D341Med (cell line): ENCODE measurements around the gene LRRTM3.

Source experiments
- DNase-seq: peaks from one replicate; pipeline ENCODE4 v3.0.0; 2012; ENCODE audit warnings: low spot score

Gene LRRTM3

GRCh38 chr10:67022099-67022498, 96.3 kb downstream of the LRRTM3 start:
- no peak for DNase-seq

- DNase-seq, result no peak
Measured at GRCh38 chr10:67033878-67034277, 108.0 kb downstream of the LRRTM3 start.

DNA sequence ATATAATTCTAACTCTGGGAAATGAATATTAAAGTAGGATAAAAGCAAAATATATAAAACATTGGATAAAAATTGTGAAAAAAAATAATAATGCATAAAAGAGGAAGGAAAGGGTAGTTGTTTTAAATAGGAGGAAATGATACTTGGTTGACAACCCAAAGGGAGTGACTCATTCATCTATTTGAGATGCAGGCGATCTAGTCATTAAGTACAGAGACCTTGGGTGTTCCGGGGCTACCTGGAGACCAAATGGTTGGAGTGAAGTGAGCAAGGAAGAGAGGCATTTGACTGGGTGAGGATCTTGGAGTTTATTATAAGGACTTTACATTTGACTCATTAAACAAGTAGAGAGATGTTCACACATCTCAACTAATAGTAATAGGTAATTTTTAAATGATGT, 111.0 kb downstream of the LRRTM3 start:
- no peak for DNase-seq

- DNase-seq, result no peak
Measured at GRCh38 chr10:67043041-67043440, 117.2 kb downstream of the LRRTM3 start.

DNA sequence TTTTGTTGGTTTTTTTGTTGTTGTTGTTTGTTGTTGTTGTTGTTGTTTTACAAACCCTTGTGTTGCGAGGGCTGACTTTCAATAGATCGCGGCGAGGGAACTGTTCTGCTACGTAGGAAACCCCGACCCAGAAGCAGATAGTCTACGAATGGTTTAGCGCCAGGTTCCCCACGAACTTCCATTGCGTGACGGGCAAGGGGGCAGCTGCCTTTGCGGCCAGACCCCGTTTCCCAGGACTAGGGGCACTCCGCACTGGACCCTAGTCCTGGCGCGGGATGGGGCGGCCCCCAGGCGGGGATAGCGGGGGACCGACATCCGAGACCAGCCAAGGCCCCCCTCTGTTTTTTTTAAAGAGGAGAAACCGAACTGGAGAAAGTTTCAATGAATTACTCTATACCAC, 119.6 kb downstream of the LRRTM3 start:
- no peak for DNase-seq

GRCh38 chr10:67046507-67046906, 120.7 kb downstream of the LRRTM3 start:
- no peak for DNase-seq

DNA sequence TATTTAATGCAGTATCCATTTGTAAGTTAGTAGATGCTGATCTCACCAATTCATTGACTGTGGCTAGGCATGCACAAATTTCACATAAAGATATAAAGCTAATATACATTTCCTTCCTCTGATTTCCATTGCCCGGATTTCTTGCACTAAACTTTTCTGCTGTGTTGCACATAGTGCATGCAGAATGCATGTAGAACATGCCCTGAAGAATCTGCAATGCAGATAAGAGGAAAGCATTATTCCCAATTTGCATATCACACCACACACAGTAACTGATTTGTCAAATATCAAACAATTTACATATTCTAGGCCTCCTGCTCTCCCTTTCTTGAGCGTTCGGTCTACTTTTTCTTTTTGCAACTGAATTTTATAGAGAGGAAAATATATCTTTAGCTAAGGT, 124.2 kb downstream of the LRRTM3 start:
- no peak for DNase-seq

- DNase-seq, result no peak
Measured at GRCh38 chr10:67050415-67050814, 124.6 kb downstream of the LRRTM3 start.

GRCh38 chr10:67072654-67073053, 146.8 kb downstream of the LRRTM3 start:
- DNase-seq, result no peak

DNA sequence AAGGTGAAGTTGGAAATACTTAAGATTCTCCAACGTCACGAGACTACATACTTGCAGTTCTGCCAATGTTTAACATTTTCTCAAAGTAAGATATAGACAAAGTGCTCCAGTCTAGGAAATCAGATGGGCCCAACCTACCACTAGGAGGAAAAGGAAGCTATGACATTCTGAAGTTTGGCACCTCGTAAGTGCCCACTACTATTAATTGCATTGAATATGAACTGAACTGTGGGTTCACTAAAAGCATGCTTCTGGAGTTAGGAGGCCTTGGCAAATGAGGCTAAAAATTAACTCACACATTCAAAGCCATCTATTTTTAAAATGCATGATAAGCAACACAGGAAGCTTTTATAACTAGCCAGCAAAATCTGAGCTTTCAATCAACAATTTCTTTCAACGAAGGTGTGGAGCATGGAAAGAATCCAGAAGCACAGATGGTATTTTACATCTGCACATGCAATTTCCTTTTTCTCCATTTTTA, 149.7 kb downstream of the LRRTM3 start:
- no peak for DNase-seq

DNA sequence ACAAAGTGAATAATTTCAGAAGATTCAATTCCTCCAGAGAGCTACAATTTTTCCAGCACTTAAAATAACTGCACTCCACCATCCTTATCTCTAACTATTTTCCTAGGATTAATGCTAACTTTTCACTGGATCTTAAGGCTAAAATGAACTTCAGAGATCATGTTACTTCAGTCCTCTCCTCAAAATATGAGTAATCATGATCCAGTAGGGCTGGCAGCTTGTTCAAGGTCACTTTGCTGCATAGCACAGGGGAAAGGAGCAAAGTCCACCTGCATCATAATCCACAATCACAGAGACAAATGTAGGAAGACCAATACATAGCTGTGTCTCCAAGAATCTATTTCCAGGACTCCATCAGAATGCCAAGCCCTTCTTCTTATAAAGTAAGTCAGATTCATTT, 150.3 kb downstream of the LRRTM3 start:
- no peak for DNase-seq

DNA sequence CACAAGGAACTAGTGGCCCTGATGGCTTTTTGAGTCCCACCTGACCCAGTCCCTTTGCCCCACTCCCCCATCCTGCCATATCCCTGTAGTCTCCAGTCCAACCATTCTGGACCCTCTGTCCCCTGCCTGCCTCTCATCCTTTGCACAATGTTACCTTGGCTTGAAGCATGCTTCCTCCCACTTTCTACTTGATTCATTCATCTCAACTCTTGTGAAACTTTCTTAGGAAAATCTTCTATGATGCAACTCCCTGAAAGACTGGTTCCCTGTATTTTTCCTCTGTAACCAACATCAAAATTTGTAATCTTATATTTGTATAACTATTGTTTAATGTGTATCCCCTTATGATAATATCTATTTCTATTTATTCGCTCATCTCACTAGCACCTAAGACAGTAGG, 151.5 kb downstream of the LRRTM3 start:
- no peak for DNase-seq

GRCh38 chr10:67079126-67079525, 153.3 kb downstream of the LRRTM3 start:
- peak; percentile 3 for DNase-seq

- no peak for DNase-seq
Measured at GRCh38 chr10:67086327-67087134, 160.7 kb downstream of the LRRTM3 start.

DNA sequence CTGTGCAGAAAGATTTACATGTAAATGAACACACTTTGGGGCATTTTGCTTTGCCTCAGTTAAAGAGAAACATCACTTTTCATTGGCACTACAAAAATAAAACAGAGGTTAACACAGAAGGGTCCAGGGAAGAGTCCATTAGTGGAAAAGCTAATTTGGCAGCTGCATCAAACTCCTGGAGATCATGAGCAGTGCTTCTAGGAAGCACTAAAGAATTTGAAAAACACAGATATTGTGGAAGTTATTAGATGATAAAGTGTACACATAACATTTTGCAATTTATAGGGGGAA, 161.2 kb downstream of the LRRTM3 start:
- DNase-seq, result no peak

DNA sequence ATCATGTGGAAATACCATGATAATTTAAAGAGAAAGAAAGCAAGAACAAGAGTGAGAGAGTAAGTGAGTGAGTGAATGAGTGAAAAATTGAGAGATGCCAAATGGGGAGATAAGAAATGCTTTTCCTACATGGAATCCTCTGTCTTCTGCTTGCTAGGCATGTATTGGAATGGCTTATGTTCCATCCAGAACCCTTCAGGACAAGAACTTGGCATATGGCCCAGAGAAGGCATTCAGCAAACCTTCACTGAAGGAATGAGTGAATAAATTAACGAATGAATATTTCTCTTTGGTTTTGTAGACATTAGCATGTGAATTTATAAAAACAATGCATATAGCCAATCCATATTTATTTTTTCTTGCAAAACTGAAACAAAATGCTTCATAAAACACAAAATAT, 162.2 kb downstream of the LRRTM3 start:
- no peak for DNase-seq

- no peak for DNase-seq
Measured at GRCh38 chr10:67095531-67095930, 169.7 kb downstream of the LRRTM3 start.

DNA sequence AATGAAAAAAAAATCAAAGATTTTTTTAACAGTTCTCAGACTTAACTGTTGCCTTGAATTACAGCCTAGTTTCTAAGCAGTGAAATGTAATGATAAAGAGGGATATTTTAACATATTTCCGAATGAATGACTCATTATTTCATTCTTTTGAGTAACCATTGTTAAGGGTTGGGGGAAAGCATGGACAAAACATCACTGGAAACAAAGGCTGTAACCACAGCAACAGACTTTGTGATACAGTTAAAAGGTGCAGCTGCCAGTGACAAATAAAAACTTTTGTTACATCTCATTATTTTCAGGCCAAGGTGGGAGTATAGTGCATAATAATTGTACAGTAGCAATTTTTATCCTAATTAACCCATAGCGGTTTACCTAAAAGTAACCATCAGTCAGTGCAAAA, 172.6 kb downstream of the LRRTM3 start:
- DNase-seq, result no peak

DNA sequence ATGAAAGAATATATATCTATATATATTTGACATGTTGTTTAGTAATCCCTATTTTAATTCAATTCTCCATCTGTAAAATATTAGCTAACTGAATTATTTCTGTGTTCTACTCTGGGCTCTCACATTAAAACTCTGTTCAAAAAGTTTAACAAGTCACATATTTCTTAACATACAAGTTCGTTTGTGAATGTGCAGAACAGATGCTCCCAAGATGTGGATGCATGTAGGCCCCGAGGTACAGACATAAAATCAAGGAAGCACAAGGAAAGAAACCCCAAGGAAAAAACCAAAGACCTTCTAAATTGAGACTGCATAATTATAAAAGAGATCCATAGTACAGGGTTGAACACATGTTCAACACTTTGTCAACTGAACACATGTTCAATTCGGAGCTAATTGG, 175.1 kb downstream of the LRRTM3 start:
- no peak for DNase-seq

DNA sequence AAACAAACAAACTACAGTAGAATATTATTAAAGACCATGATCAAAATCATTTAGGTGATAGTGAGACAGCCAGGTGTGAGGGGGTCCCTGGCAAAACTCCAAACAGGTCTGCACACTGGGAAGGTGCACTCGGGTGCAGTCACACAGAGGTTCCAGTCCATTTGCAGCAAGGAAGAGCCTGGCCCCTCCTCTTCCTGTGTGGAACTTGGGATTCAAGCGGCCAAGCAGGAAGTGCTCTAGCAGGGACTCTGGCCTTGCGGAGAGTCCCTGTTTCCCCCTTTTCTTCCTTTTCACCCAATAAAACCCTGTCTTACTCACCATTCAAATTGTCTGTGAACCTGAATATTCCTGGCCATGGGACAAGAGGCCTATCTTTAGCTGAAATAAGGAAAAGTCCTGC, 181.8 kb downstream of the LRRTM3 start:
- DNase-seq, result no peak

DNA sequence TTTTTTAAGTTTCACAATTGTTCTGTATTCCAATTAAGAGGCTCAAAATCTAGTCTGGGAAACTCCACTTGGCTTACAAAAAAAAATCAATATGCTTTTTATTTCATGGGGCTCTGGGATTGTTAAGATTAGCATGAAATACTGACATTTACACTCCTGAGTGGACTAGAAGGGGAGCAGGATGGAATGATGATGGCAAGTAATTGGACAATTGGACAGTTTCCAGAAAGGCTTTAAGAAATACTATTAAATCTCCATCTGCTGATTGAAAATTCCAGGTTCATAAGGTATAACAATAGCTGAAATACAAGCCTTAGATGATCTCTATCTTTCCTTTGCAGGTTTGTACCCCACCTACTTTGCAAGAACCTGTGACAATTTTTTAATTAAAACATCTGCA, 184.4 kb downstream of the LRRTM3 start:
- DNase-seq, result peak; percentile 17

DNA sequence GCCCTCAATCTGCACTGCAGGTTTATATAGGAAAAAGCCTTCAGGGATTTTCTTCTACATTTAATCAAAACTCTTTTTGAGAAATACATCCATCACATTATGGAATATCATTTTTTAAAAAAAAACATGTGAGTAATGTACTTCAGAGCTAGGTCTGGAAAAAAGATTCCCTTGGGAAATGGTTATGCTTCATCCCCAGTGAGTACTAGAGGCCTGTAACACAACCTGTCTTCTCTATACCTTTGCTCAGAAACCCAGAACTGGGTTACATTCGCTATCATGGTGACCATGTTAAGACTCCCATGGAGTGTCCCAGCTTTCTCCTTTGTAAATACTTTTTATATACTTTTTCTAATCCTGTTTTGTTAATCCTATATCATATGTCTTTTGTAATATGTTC, 186.9 kb downstream of the LRRTM3 start:
- DNase-seq, result no peak

DNA sequence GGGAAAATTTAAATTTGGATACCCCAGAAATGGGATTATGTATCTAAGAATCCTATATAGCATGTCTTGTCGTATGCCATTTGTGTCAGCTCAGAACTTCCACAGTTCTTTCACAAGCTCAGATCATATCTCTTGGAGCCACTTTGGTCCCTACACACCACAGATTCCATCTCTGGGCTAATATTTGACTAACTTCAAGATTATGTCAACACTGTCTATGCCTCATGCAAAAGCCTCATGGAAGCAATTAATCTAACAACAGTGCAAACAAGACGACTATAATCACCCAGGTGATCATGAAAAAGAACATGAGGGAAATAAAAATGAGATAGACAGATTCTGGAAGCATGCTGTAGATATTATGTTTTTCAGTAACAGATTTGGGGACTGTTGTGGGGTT, 189.1 kb downstream of the LRRTM3 start:
- DNase-seq, result no peak

GRCh38 chr10:67115972-67116371, 190.1 kb downstream of the LRRTM3 start:
- DNase-seq, result no peak

DNA sequence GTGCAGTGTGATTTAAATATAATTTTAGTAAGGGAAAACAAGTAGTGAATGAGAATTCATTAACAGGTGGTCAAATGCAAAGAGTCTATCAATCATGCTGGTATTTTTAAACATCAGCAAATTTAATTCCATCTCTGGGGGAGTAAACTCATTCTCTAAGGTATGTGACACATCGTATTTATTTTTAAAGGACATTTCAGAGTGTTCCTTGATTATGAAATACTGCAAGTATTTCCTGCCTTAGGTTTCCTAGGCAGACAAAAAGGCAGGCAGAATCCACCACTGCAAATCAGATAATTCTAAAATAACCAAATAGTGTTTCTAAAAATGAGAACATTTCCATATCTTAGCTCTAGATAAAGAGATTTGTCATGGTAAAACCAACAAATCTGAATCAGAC, 193.8 kb downstream of the LRRTM3 start:
- DNase-seq, result no peak
